Activated CD8-positive, alpha-beta memory T cell treated with anti-CD3 and anti-CD28 coated beads, Interleukin-2, amount 10 ng/mL, durations not matched to agents 7 days and 5 days (primary cell): ENCODE results near the gene NOS3. TPM values are rescaled to one million over a fixed set of nuclear protein-coding genes. Genes with fewer than 3 reads are reported as not detected.

Experiments
- ATAC-seq: fragments of 150-1000 bp; cut with Tn5 transposase; one replicate; pipeline ENCODE4 v1.10.0; 2021; ENCODE audit warnings: moderate library complexity
- CTCF ChIA-PET: fragments of 350-600 bp; sonication (Branson Sonifier 250); formaldehyde crosslinking; loops from one replicate; lab custom pipeline; 2021; ENCODE audit warnings: antibody characterized with exemption; lab: Charles Lee
- DNase-seq: peaks from one replicate; pipeline ENCODE4 v3.0.0-alpha.2; 2020
- H3K27ac Mint-ChIP-seq: one replicate; pipeline ENCODE4 v1.8.0; 2021; ENCODE audit warnings: mild to moderate bottlenecking, mixed read lengths
- H3K27me3 Mint-ChIP-seq: one replicate; pipeline ENCODE4 v1.8.0; 2021; ENCODE audit warnings: mixed read lengths
- H3K36me3 Mint-ChIP-seq: one replicate; pipeline ENCODE4 v1.8.0; 2021; ENCODE audit warnings: mild to moderate bottlenecking, mixed read lengths
- H3K4me1 Mint-ChIP-seq: one replicate; pipeline ENCODE4 v1.8.0; 2021; ENCODE audit warnings: mixed read lengths
- H3K4me3 Mint-ChIP-seq: one replicate; pipeline ENCODE4 v1.8.0; 2021; ENCODE audit warnings: mild to moderate bottlenecking, moderate library complexity, mixed read lengths
- H3K9me3 Mint-ChIP-seq: one replicate; pipeline ENCODE4 v1.8.0; 2022; ENCODE audit warnings: low read depth, mixed read lengths
- total RNA-seq, 2 experiments: library from RNA; stranded (reverse); gene quantifications; one replicate each; pipeline ENCODE4 v1.2.3, GENCODE V29; 2021

The NOS3 gene
- total RNA-seq, 2 experiments from 2014 or later, result 6.4 to 10.8 TPM

DNA sequence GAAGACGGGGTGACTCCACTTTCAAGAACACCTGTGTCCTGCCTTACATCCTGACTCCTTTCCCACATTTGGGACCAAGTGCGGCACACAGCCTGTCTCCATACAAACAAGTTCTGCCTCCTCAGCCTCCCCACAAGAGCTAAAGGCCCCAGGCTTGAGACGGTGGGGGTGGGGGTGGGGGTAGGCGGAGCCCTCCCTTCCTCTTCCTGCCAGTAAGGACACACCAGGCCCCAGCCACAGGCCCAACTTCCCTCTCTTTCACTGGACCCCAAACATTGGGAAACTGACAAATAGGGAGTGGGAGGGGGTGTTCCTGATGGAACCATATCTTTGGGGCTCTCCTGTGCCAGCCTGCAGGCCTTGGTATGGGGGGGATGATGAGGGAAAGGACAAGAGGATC is 62.3 kb downstream of the NOS3 start:
- DNase-seq, result no peak
- no peak overlapping the region for H3K27ac Mint-ChIP-seq
- H3K27me3 Mint-ChIP-seq, result peaks cover 9% of the 10 kb centered on the region
- no peak for ATAC-seq
- no peak overlapping the region for H3K4me3 Mint-ChIP-seq
- peaks cover 20% of the 10 kb centered on the region for H3K4me1 Mint-ChIP-seq
- no peaks in the 10 kb centered on the region for H3K36me3 Mint-ChIP-seq
- H3K9me3 Mint-ChIP-seq, result no peaks in the 10 kb centered on the region
- CTCF ChIA-PET, result interaction anchor here (0.8 kb wide), 1 partner anchor 71 kb away, joined by 3 read pairs; no protein-coding TSS in a partner anchor

- Mint-ChIP-seq H3K27ac (no peak overlapping the region), H3K4me3 (no peak overlapping the region), H3K9me3 (no peaks in the 10 kb centered on the region), H3K4me1 (peaks cover 24% of the 10 kb centered on the region), H3K36me3 (no peaks in the 10 kb centered on the region), H3K27me3 (peaks cover 9% of the 10 kb centered on the region)
- DNase-seq (no peak), ATAC-seq (no peak)
- CTCF ChIA-PET, result no interaction called here
These were observed 62.9 kb downstream of the NOS3 start for GRCh38 chr7:151053751-151054150.

GRCh38 chr7:151056283-151056665 is 65.5 kb downstream of the NOS3 start:
- peaks cover 4% of the 10 kb centered on the region for H3K27me3 Mint-ChIP-seq
- H3K9me3 Mint-ChIP-seq, result no peaks in the 10 kb centered on the region
- peak overlapping the region; percentile 10 for H3K4me3 Mint-ChIP-seq
- DNase-seq (no peak), ATAC-seq (no peak)
- no peak overlapping the region for H3K27ac Mint-ChIP-seq
- no peaks in the 10 kb centered on the region for H3K36me3 Mint-ChIP-seq
- peaks cover 36% of the 10 kb centered on the region for H3K4me1 Mint-ChIP-seq
- CTCF ChIA-PET, result interaction anchor here (1.5 kb wide), 1 partner anchor 25 kb away, joined by 4 read pairs; the partner anchor contains the start of gene FASTK

- CTCF ChIA-PET, result interaction anchor here (1.0 to 1.4 kb wide), 2 partner anchors 28 to 94 kb away, joined by 3 to 6 read pairs; partner anchors contain the start of gene ABCB8
- no peak for ATAC-seq
These were observed 66.1 kb downstream of the NOS3 start for GRCh38 chr7:151056666-151057505.

GRCh38 chr7:151057506-151057988 is 66.7 kb downstream of the NOS3 start, which contains the start of gene CDK5:
TSS of gene CDK5 (minus strand) at chr7:151057897. CDS start at chr7:151057848, 49 bp downstream.
- Mint-ChIP-seq H3K4me1 (peaks cover 41% of the 10 kb centered on the region), H3K4me3 (peak within 1 kb of the TSS; percentile 91), H3K27ac (peak within 1 kb of the TSS; percentile 97), H3K9me3 (no peaks in the 10 kb centered on the region), H3K36me3 (no peaks in the 10 kb centered on the region), H3K27me3 (peaks cover under 1% of the 10 kb centered on the region)
- ATAC-seq, result peak; percentile 8
- CTCF ChIA-PET, result interaction anchor here (1.0 to 1.4 kb wide), 2 partner anchors 29 to 95 kb away, joined by 3 to 6 read pairs; partner anchors contain the start of gene ABCB8
- peak; percentile 57 for DNase-seq

More at GRCh38 chr7:151056666-151057505, 66.1 kb downstream of the NOS3 start:
- Mint-ChIP-seq H3K4me3 (peak overlapping the region; percentile 91), H3K27ac (peak overlapping the region; percentile 73), H3K4me1 (peaks cover 41% of the 10 kb centered on the region), H3K27me3 (peaks cover 2% of the 10 kb centered on the region), H3K9me3 (no peaks in the 10 kb centered on the region), H3K36me3 (no peaks in the 10 kb centered on the region)
- DNase-seq, result no peak

DNA sequence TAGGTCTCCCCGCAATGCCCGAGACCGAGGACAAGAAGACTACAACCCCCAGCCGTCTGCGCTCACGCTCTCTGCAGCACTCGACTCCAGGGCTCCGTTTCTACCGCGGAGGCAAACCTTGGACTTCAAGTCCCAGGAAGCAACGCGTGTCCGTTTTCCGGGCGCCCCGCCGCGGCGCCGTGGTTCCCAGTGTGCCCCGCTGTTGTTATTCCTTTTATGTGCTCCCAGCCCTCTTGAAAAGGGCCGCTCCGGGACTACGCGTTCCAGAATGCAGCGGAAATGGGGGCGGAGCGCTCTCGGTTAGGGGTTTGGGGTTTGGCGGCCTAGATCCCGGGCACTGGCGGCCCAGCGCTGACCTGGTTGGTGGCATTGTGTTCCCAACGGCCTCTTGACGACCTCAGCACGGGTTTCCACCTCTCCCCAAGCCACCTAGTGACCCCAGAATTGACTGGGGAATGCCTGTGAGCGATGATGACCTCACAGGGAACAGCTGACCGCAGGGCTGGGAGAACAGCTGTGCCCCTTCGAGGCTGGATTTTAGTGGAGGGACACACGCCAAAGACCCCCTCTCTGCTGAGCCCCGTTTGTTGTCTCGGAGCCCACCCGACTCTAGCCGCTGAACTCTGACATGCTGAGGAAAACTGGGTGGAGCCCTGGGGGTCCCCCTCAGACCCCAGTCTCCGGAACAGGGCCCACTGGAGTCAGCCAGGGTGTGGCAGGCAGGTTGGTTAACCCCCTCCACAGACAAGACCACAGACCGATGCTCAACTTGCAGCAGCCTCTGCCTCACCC is 67.4 kb downstream of the NOS3 start:
- no peaks in the 10 kb centered on the region for H3K9me3 Mint-ChIP-seq
- ATAC-seq, result peak; percentile 91
- H3K27me3 Mint-ChIP-seq, result no peaks in the 10 kb centered on the region
- no peaks in the 10 kb centered on the region for H3K36me3 Mint-ChIP-seq
- H3K4me3 Mint-ChIP-seq, result peak overlapping the region; percentile 91
- CTCF ChIA-PET, result interaction anchor here (0.7 to 1.4 kb wide), 15 partner anchors 8 to 96 kb away, joined by 3 to 6 read pairs (median 3); partner anchors contain the start of genes ABCB8 and FASTK
- peak; percentile 99 for DNase-seq
- peaks cover 36% of the 10 kb centered on the region for H3K4me1 Mint-ChIP-seq
- H3K27ac Mint-ChIP-seq, result peak overlapping the region; percentile 97

- no peak for DNase-seq
These were observed 68.1 kb downstream of the NOS3 start for GRCh38 chr7:151058781-151059366.

GRCh38 chr7:151059367-151060112 is 68.7 kb downstream of the NOS3 start, which contains the start of gene SLC4A2:
TSS of gene SLC4A2 (plus strand) at chr7:151059589. CDS start at chr7:151061988, 2,399 bp downstream.
- no peaks in the 10 kb centered on the region for H3K9me3 Mint-ChIP-seq
- H3K27me3 Mint-ChIP-seq, result no peaks in the 10 kb centered on the region
- ATAC-seq (peak; percentile 28), DNase-seq (peak; percentile 78)
- CTCF ChIA-PET, result interaction anchor here (0.7 to 1.4 kb wide), 14 partner anchors 8 to 116 kb away, joined by 3 to 6 read pairs (median 3); partner anchors contain the start of genes ABCB8, AGAP3 and FASTK
- peak within 1 kb of the TSS; percentile 91 for H3K4me3 Mint-ChIP-seq
- H3K4me1 Mint-ChIP-seq, result peaks cover 34% of the 10 kb centered on the region
- H3K27ac Mint-ChIP-seq, result peak within 1 kb of the TSS; percentile 97
- H3K36me3 Mint-ChIP-seq, result no peaks in the 10 kb centered on the region

More at GRCh38 chr7:151058781-151059366, 68.1 kb downstream of the NOS3 start:
- no peak for ATAC-seq
- Mint-ChIP-seq H3K4me3 (peak overlapping the region; percentile 91), H3K9me3 (no peaks in the 10 kb centered on the region), H3K27ac (peak overlapping the region; percentile 97), H3K27me3 (no peaks in the 10 kb centered on the region), H3K4me1 (peaks cover 34% of the 10 kb centered on the region), H3K36me3 (no peaks in the 10 kb centered on the region)
- CTCF ChIA-PET, result interaction anchor here (0.7 to 1.4 kb wide), 13 partner anchors 9 to 96 kb away, joined by 3 to 5 read pairs (median 3); partner anchors contain the start of genes ABCB8 and FASTK

DNA sequence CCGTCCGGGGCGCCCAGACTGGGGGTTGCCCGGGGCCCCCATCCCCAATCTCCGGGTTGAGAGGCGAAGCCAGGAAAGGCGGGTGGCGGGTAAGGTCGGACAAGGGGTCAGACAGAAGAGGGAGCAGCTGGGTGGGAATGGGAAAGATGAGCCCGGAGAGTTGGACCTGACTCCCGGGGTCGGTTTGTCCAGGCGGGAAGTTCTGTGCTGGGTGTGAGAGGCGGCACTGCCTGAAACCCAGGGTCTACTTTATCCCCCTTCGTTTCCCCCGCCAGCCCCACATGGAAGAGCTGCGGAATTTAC is 69.2 kb downstream of the NOS3 start:
- H3K27ac Mint-ChIP-seq, result peak overlapping the region; percentile 66

DNA sequence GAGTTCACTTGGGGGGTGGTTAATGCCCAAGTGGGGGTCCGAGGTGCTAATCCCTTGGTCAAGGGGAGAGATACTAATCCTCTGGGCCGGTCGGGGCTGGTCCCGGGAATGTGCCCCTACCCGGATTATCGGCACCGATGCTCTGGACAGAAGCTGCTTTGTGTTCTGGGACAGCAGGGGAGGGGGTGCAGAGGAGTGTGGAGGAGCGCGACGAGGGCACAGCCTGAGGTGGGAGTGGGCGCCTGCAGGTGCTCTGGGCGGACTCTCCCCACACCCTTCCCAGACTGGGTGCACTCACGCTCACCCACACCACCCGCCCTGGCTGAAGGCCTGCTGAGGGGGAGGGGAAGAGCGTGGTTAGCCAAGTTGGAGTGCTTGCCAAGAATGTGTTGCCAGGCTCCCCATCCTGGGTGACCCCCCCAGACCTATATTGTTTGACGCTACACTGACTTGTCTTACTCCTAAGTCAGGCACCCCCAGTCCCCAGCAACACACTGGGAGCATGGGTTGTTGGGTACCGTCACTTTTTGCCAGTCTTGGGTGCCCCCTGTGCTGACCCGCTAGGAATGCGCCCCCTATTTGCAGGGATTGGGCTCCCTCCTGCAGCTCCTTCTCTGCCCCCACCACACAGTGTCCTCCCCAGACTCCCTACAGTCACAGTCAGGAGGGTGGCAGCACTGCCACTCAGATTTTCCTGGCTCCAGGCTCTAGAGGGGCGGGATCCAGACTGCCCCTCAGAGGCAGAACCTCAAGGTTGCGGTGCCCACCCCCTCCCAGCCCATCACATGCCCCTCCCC is 69.8 kb downstream of the NOS3 start:
- DNase-seq (no peak), ATAC-seq (no peak)
- peak overlapping the region; percentile 66 for H3K27ac Mint-ChIP-seq
- H3K4me1 Mint-ChIP-seq, result peaks cover 34% of the 10 kb centered on the region
- H3K27me3 Mint-ChIP-seq, result no peaks in the 10 kb centered on the region
- peaks cover 3% of the 10 kb centered on the region for H3K36me3 Mint-ChIP-seq
- H3K4me3 Mint-ChIP-seq, result peak overlapping the region; percentile 91
- no peaks in the 10 kb centered on the region for H3K9me3 Mint-ChIP-seq
- CTCF ChIA-PET, result interaction anchor here (0.7 to 1.3 kb wide), 12 partner anchors 9 to 117 kb away, joined by 3 to 7 read pairs (median 3); partner anchors contain the start of genes ABCB8, AGAP3 and FASTK

More for the DNA sequence above, 69.2 kb downstream of the NOS3 start:
- no peaks in the 10 kb centered on the region for H3K27me3 Mint-ChIP-seq
- DNase-seq, result no peak
- H3K9me3 Mint-ChIP-seq, result no peaks in the 10 kb centered on the region
- CTCF ChIA-PET, result interaction anchor here (0.7 to 1.3 kb wide), 12 partner anchors 9 to 116 kb away, joined by 3 to 7 read pairs (median 3); partner anchors contain the start of genes ABCB8, AGAP3 and FASTK
- peak overlapping the region; percentile 91 for H3K4me3 Mint-ChIP-seq
- ATAC-seq, result no peak
- no peaks in the 10 kb centered on the region for H3K36me3 Mint-ChIP-seq
- H3K4me1 Mint-ChIP-seq, result peaks cover 34% of the 10 kb centered on the region
